PC-9 (cell line): ENCODE measurements around the gene C4BPA. TPM values are rescaled to one million over a fixed set of nuclear protein-coding genes. Genes with fewer than 3 reads are reported as not detected.

Source experiments
- BruUV-seq: library from RNA; stranded (reverse); fragments of 400-500 nt; replicated peaks from 2 replicates; lab custom pipeline; 2021; lab: Mats Ljungman, UMichigan
- CTCF ChIA-PET: fragments of 300-600 bp; sonication (Branson Sonifier 250); formaldehyde crosslinking; loops from one replicate; lab custom pipeline; 2022; ENCODE audit warnings: antibody characterized with exemption; lab: Charles Lee
- POLR2A ChIA-PET: fragments of 300-600 bp; sonication (Branson Sonifier 250); formaldehyde crosslinking; loops from one replicate; lab custom pipeline; 2022; ENCODE audit warnings: antibody characterized with exemption; ENCODE audit not compliant: unreplicated experiment; lab: Charles Lee
- DNase-seq, 2 experiments: peaks; one replicate each; pipeline versions ENCODE4 v3.0.0 to v3.0.0-alpha.2; 2015 to 2022; ENCODE audit warnings: mixed read lengths in 1 of 2
- H2AFZ ChIP-seq: fragments of 200-600 bp; sonication (generic); 2 replicates; pipeline ENCODE4 v1.8.1; 2017; ENCODE audit warnings: antibody characterized with exemption
- H3F3A ChIP-seq: fragments of 200-600 bp; sonication (generic); 2 replicates; pipeline ENCODE4 v1.8.1; 2017; ENCODE audit warnings: antibody characterized with exemption, mild to moderate bottlenecking, low read depth; ENCODE audit not compliant: insufficient read depth
- H3K27ac ChIP-seq: fragments of 200-600 bp; sonication (generic); 2 replicates; pipeline ENCODE4 v1.6.1; 2016; ENCODE audit warnings: mixed run types
- H3K27me3 ChIP-seq: fragments of 200-600 bp; sonication (generic); 2 replicates; pipeline ENCODE4 v1.6.1; 2016; ENCODE audit warnings: low read depth, mixed run types; ENCODE audit not compliant: insufficient read depth
- H3K36me3 ChIP-seq: fragments of 200-600 bp; sonication (generic); 2 replicates; pipeline ENCODE4 v1.6.1; 2016; ENCODE audit warnings: low read depth, mixed run types
- H3K4me1 ChIP-seq: fragments of 200-600 bp; sonication (generic); replicated peaks from 2 replicates; pipeline ENCODE4 v1.6.1; 2016; ENCODE audit warnings: mixed run types; ENCODE audit not compliant: insufficient read depth
- H3K4me2 ChIP-seq: fragments of 200-600 bp; sonication (generic); 2 replicates; pipeline ENCODE4 v1.6.1; 2017; ENCODE audit warnings: mixed run types
- H3K4me3 ChIP-seq: fragments of 200-600 bp; sonication (generic); 2 replicates; pipeline ENCODE4 v1.6.1; 2016; ENCODE audit warnings: mixed run types
- H3K79me2 ChIP-seq: fragments of 200-600 bp; sonication (generic); 2 replicates; pipeline ENCODE4 v1.6.1; 2017; ENCODE audit warnings: low read depth, mixed run types
- H3K9me2 ChIP-seq: fragments of 200-600 bp; sonication (generic); 2 replicates; pipeline ENCODE4 v1.8.1; 2017; ENCODE audit warnings: mild to moderate bottlenecking; ENCODE audit not compliant: insufficient read depth
- H3K9me3 ChIP-seq: fragments of 200-600 bp; sonication (generic); 2 replicates; pipeline ENCODE4 v1.8.1; 2016; ENCODE audit warnings: low read depth; ENCODE audit not compliant: insufficient read depth
- H4K20me1 ChIP-seq: fragments of 200-600 bp; sonication (generic); 2 replicates; pipeline ENCODE4 v1.8.1; 2017; ENCODE audit not compliant: insufficient read depth
- EZH2 ChIP-seq: fragments of 200-600 bp; sonication (generic); IDR thresholded peaks from 2 replicates; pipeline ENCODE4 v1.8.0; 2017; ENCODE audit warnings: antibody characterized with exemption, low read depth
- intact Hi-C: fragments of 100-400 bp; cut with micrococcal nuclease; formaldehyde crosslinking; loops from one replicate; pipeline ENCODE4 v1.10.0; 2022; ENCODE audit not compliant: unreplicated experiment
- total RNA-seq: library from RNA; stranded (reverse); gene quantifications from 2 replicates; pipeline ENCODE4 v1.2.3, GENCODE V29; 2021
- TF ChIP-seq, protein P1 (sequence below): fragments of 200-600 bp; sonication (generic); conservative IDR thresholded peaks from 2 replicates; pipeline ENCODE4 v1.6.1; 2017; ENCODE audit warnings: mixed run types, antibody characterized with exemption, mild to moderate bottlenecking, moderate library complexity

The C4BPA gene
- total RNA-seq, 1 experiment from 2014 or later, result not detected

DNA sequence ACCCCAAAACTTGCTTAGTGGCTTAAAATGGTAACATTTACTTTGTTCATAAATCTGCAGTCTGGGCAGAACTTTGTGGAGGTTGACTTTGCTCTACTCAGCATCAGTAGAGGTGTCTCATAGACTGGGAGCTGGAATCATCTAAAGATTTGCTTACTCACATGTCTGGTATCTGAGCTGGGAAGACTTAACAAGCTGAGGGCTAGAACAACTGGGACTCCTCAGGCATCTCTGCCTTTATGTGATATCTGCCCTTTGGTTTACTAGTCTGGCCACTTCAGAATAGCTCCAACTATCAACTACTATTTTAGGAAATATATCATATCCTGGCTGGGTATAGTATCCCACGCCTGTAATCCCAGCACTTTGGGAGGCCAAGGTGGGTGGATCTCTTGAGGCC, 82.5 kb downstream of the C4BPA start:
- H3K27ac ChIP-seq, result no peak overlapping the region
- H3K27me3 ChIP-seq, result no peaks in the 10 kb centered on the region
- no peak for DNase-seq
- intact Hi-C loops, result loop anchor here (10.0 kb wide), 1 partner anchor 138 kb away; the partner anchor contains the start of gene CD55
- BruUV-seq, result no TSS peak
- H3K9me3 ChIP-seq, result no peaks in the 10 kb centered on the region
- H3K9me2 ChIP-seq, result no peaks in the 10 kb centered on the region
- H2AFZ ChIP-seq, result no peak overlapping the region
- no peak overlapping the region for H3K4me2 ChIP-seq
- ChIA-PET CTCF (no interaction called here), POLR2A (interaction anchor here (0.8 kb wide), 1 partner anchor 135 kb away, joined by 3 read pairs; no protein-coding TSS in a partner anchor)
- no peaks in the 10 kb centered on the region for H3K79me2 ChIP-seq
- H3K36me3 ChIP-seq, result no peaks in the 10 kb centered on the region
- H3K4me3 ChIP-seq, result no peak overlapping the region
- H3K4me1 ChIP-seq, result no peaks in the 10 kb centered on the region
- TF ChIP-seq, protein P1, sequence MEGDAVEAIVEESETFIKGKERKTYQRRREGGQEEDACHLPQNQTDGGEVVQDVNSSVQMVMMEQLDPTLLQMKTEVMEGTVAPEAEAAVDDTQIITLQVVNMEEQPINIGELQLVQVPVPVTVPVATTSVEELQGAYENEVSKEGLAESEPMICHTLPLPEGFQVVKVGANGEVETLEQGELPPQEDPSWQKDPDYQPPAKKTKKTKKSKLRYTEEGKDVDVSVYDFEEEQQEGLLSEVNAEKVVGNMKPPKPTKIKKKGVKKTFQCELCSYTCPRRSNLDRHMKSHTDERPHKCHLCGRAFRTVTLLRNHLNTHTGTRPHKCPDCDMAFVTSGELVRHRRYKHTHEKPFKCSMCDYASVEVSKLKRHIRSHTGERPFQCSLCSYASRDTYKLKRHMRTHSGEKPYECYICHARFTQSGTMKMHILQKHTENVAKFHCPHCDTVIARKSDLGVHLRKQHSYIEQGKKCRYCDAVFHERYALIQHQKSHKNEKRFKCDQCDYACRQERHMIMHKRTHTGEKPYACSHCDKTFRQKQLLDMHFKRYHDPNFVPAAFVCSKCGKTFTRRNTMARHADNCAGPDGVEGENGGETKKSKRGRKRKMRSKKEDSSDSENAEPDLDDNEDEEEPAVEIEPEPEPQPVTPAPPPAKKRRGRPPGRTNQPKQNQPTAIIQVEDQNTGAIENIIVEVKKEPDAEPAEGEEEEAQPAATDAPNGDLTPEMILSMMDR, result no peak
- TF ChIP-seq EZH2, result no peak
- H3F3A ChIP-seq, result no peaks in the 10 kb centered on the region
- H4K20me1 ChIP-seq, result no peaks in the 10 kb centered on the region

DNA sequence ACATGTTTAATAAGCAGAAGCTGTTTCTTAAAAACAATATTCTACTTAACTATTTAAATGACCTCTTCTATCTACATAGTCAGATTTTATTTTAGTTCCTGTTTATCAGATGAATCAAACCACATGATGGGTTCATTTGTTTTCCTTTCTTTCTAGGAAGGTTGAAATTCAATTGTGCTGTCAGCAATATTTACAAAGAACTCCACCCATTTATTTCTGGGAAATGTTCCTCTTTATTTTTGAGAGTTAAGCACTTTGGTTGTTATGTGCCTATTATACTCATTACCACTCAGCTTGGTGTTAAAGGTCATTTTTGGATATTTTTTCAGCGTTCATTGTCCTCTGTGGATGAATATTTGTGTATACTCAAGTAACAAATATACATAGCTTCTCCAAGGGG, 84.9 kb downstream of the C4BPA start:
- Histone ChIP-seq H2AFZ (no peak overlapping the region), H3K9me3 (no peaks in the 10 kb centered on the region), H3K9me2 (no peaks in the 10 kb centered on the region), H3K27ac (no peak overlapping the region), H3F3A (no peaks in the 10 kb centered on the region), H4K20me1 (no peaks in the 10 kb centered on the region), H3K36me3 (no peaks in the 10 kb centered on the region), H3K27me3 (no peaks in the 10 kb centered on the region), H3K4me2 (no peak overlapping the region), H3K4me3 (no peak overlapping the region), H3K4me1 (no peaks in the 10 kb centered on the region), H3K79me2 (no peaks in the 10 kb centered on the region)
- CTCF ChIA-PET, result interaction anchor here (0.6 kb wide), 1 partner anchor 43 kb away, joined by 3 read pairs; no protein-coding TSS in a partner anchor
- DNase-seq, result no peak
- TF ChIP-seq, protein P1, result no peak
- TF ChIP-seq EZH2, result no peak
- BruUV-seq, result no TSS peak
- POLR2A ChIA-PET, result no interaction called here
- intact Hi-C loops, result loop anchor here (10.0 kb wide), 1 partner anchor 136 kb away; the partner anchor contains the start of gene CD55

- TF ChIP-seq EZH2, result no peak
- TF ChIP-seq, protein P1, result no peak
- no peaks in the 10 kb centered on the region for H3K79me2 ChIP-seq
- no peaks in the 10 kb centered on the region for H3F3A ChIP-seq
- no peak overlapping the region for H2AFZ ChIP-seq
- no TSS peak for BruUV-seq
- H3K4me3 ChIP-seq, result no peak overlapping the region
- no peak overlapping the region for H3K4me2 ChIP-seq
- no peaks in the 10 kb centered on the region for H4K20me1 ChIP-seq
- no peaks in the 10 kb centered on the region for H3K4me1 ChIP-seq
- H3K27ac ChIP-seq, result no peak overlapping the region
- CTCF ChIA-PET, result no interaction called here
- no peaks in the 10 kb centered on the region for H3K9me2 ChIP-seq
- DNase-seq, result no peak
- POLR2A ChIA-PET, result no interaction called here
- H3K9me3 ChIP-seq, result no peaks in the 10 kb centered on the region
- no peaks in the 10 kb centered on the region for H3K27me3 ChIP-seq
- no peaks in the 10 kb centered on the region for H3K36me3 ChIP-seq
- intact Hi-C loops, result no loop called here
Measured at GRCh38 chr1:207191061-207191460, 87.0 kb downstream of the C4BPA start.
